ENCODE results near the gene KIFBP.
A peak's percentile ranks its signal among the peaks of the same experiment; 100 is the strongest.
"Not testable (repeated sequence)": the region's sequence is repeated elsewhere in the genome, so short reads cannot be mapped to it uniquely, and the experiment has no call there.

Gene KIFBP

DNA sequence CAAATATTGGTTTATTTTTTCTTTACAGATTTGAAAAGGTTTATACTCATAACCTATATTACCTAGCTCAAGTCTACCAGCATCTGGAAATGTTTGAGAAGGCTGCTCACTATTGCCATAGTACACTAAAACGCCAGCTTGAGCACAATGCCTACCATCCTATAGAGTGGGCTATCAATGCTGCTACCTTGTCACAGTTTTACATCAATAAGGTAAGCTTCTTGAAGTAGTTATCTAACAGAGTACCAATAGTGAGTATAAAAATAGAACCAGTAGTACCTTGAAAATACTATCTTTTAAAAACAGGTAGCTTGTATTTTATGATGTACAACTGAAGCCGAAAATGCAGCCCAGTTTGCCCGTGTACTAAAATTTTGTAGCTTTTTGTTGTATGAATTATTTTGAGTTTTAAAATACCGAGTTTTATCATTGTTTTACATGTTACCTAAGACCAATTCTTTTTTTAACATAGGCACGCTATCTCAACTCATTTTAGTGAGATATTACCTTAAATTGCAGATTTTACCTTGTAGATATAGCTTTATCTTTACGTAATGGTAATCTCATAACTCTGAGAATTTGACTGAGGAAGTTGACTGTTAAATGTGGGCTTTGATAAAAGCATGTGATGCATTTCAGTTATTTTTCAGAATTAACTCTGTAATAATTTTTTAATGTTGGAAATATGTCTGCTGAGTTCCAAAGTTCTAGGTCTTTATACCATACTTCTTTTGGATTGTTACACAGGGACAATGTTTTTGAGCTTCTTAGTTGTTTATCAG is 17.3 kb downstream of the KIFBP start:
- DNase-seq, result no peak

DNA sequence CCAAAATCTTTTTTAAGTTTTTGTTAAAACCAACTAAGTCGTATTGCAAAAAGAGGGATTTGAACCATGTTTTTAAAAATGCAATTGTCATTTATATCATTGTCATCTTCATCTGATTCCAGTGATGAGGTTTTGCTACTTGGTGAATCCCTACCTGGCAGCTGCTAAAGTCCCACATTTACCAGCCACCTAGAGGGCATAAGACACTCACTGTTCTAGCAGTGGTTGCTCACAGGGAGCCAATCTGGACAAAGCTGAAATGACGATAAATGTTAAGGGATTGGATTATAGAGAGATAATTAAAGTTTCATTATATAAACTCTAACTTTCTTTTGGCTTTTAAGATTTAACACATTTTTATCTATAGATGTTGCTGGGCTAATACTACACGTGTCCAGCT is 18.7 kb downstream of the KIFBP start:
- no peak for DNase-seq

GRCh38 chr10:69009360-69009759 is 20.8 kb downstream of the KIFBP start:
- no peak for DNase-seq

GRCh38 chr10:69010151-69010640 is 21.6 kb downstream of the KIFBP start:
- DNase-seq, result no peak

DNA sequence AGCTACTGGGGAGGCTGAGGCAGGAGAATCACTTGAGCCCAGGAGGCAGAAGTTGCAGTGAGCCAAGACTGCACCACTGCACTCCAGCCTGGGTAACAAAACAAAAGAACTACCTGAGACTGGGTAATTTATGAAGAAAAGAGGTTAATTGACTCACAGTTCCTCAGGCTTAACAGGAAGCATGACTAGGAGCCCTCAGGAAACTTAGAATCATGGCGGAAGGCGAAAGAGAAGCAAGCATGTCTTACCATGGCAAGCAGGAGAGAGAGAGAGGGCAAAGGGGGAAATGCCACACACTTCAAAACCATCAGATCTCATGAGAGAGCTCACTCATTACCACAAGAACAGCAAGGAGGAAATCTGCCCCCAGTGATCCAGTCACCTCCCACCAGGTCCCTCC is 24.2 kb downstream of the KIFBP start:
- not testable (repeated sequence) for DNase-seq

DNA sequence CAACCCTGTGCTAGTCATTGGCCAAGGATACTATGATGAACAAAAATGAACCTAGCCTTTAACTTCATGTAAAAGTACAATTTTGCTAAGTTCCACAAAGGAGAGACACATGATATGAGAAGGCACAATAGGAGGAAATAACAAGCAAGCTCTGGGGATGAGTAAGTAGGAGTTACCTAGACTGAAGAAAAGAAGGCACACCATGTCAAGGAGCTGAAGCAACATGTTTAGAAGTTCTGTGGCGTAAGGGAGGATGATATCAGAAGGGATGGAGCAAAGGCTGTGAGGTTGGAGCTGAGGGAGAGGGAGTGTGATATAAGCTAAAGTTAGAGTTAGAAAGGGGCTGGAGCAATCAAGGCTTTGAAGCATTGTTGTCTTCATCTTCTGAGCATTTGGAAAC is 25.6 kb downstream of the KIFBP start:
- no peak for DNase-seq

GRCh38 chr10:69018613-69019012 is 30.0 kb downstream of the KIFBP start:
- DNase-seq, result no peak

- no peak for DNase-seq
These were observed 34.0 kb downstream of the KIFBP start for GRCh38 chr10:69022611-69023010.

- no peak for DNase-seq
These were observed 36.8 kb downstream of the KIFBP start for GRCh38 chr10:69025370-69025896.

DNA sequence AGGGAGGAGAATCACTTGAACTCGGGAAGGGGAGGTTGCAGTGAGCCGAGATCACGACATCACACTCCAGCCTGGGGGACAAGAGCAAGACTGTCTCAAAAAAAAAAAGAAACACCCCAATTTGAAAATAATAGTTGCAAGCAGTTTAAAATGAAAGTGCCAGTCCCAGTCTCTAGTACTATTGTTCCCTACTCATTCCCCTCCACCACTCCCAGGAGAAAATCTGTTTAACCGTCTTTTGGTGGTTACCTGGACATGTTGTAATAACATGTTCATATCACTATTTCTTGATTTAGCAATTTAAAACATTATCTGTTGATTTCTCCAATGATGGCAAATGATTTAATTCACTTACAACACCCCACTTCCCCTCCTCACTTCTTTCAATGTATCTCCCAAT is 44.7 kb downstream of the KIFBP start:
- DNase-seq, result no peak

- no peak for DNase-seq
These were observed 48.9 kb downstream of the KIFBP start for GRCh38 chr10:69037489-69037888.

GRCh38 chr10:69040904-69041303 is 52.3 kb downstream of the KIFBP start:
- not testable (repeated sequence) for DNase-seq

GRCh38 chr10:69042417-69042816 is 53.8 kb downstream of the KIFBP start:
- no peak for DNase-seq

GRCh38 chr10:69042838-69043237 is 54.2 kb downstream of the KIFBP start:
- no peak for DNase-seq

- DNase-seq, result no peak
These were observed 55.4 kb downstream of the KIFBP start for GRCh38 chr10:69043931-69044531.

- DNase-seq, result peak; percentile 38 to 68
These were observed 55.9 kb downstream of the KIFBP start for GRCh38 chr10:69044546-69044945.

DNA sequence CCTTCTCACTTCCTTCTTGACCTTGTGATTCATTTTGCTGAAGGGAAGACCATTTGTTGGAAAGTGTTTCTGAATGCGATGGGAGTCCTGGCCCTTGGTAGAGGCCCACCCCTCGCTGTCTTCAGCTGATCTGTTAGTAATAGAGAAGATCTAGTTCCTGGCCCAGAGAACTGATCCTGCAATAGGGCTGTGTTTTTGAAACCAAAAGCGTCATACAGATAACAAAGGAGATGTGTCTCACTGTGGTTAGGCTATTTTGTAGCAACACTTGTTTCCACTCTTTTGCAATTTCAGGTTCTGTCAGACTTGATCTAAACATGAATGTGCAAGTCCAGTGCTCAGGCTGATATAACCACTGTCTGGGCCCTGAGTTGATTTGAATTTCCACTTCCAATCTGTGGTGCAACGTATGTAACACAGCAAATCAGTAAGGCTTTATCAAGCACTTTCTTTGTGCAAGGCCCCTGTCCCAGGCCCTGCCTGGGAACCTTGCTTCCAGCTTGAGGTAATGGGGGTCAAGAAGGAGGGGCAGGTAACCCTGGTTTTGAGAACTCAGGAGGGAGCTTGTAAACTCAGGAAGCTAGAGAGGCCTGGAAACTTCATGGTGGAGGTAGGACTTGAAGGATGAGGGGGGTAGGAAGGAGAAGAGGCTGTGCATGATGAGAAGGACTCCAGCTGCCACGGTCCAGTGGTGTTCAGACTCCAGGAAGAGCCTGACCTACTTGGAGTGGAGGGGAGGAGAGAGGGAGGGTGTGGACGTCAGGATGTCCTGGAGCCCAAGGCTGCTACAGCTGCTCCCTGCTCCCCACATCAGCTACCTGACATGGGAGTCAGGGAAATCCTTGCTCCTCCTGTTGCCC is 57.1 kb downstream of the KIFBP start:
- DNase-seq, result peak; percentile 46 to 52

GRCh38 chr10:69047111-69047832 is 58.7 kb downstream of the KIFBP start:
- no peak for DNase-seq

DNA sequence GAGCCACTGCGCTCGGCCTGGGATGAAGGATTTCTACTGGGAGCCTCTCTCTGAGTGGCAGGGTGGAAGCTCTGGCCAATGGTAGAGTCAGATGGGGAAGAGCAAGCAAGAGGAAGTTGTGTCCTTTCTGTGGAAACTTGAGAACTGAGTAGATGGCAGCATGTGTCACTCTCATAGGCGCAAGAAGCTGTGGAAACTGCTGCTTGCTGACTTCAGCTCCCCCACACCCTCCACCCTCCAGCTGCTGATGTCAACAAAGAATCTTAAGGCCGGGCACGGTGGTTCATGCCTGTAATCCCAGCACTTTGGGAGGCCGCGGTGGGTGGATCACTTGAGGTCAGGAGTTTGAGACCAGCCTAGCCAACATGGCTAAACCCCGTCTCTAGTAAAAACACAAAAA is 59.5 kb downstream of the KIFBP start:
- peak; percentile 97 to 98 for DNase-seq

GRCh38 chr10:69049566-69049961 is 61.0 kb downstream of the KIFBP start:
- peak; percentile 46 to 59 for DNase-seq

GRCh38 chr10:69051303-69051702 is 62.7 kb downstream of the KIFBP start:
- DNase-seq, result peak; percentile 18 to 19

GRCh38 chr10:69051710-69052487 is 63.3 kb downstream of the KIFBP start:
- DNase-seq, result no peak
